ENCODE measurements around the gene CDKN2B-AS1. TPM values are rescaled to one million over a fixed set of nuclear protein-coding genes. Genes with fewer than 3 reads are reported as not detected.

CDKN2B-AS1 gene
- total and polyA plus RNA-seq, 2 of the 13 experiments (the other 11 are each of a cell fraction or from before 2014, with no cell fraction given): 0.64 to 2.3 TPM

- Histone ChIP-seq H3K27ac (ENCODE audit: extremely low read length, insufficient read depth, low read length) (no peak overlapping the region), H3K9me3 (ENCODE audit: low read length) (no peaks in the 10 kb centered on the region), H3K79me2 (ENCODE audit: insufficient read depth, low read length) (no peaks in the 10 kb centered on the region), H3K4me3 (replicated peaks in 1 of 3; ENCODE audit: insufficient read depth in 1 of 3, low read depth in 2 of 3, low read length in 3 of 3) (no peak overlapping the region), H3K27me3 (ENCODE audit: control insufficient read depth in 1 of 2, insufficient read depth in 2 of 2, low read length in 2 of 2) (no peaks in the 10 kb centered on the region), H3K9ac (ENCODE audit: insufficient read depth, low read depth, low read length) (no peak overlapping the region), H3K36me3 (replicated peaks in 1 of 2; ENCODE audit: control insufficient read depth in 1 of 2, insufficient read depth in 2 of 2, low read length in 2 of 2) (no peaks in the 10 kb centered on the region), H3K4me2 (ENCODE audit: low read depth, low read length) (no peak overlapping the region), H4K20me1 (ENCODE audit: insufficient read depth, low read length) (no peaks in the 10 kb centered on the region), H3K4me1 (ENCODE audit: insufficient read depth, low read length) (peaks cover 19% of the 10 kb centered on the region), H2AFZ (ENCODE audit: low read length) (no peak overlapping the region)
- intact Hi-C loops (cut with micrococcal nuclease; ENCODE audit: unreplicated experiment): no loop called here
- DNase-seq (ENCODE audit: low spot score) (no peak), FAIRE-seq (no peak), ATAC-seq (peak; percentile 25; the same call in 1 of the 3 replicates)
- CTCF ChIA-PET (ENCODE audit: low intra/inter-chr PET ratio, low total read pairs): no interaction called here
- in situ Hi-C loops (cut with HindIII; ENCODE audit: extremely low pct_ligation_motif_present, low pct_unique_long_range_greater_than_20kb): loop anchor here (10.0 kb wide), 1 partner anchor 298 kb away; no protein-coding TSS in a partner anchor
- POLR2A ChIA-PET: no interaction called here
- WGBS (ENCODE audit: low lambda C conversion rate): 14% methylated on average over 12 of the region's 12 CpGs
- BruUV-seq (replicated peaks): no TSS peak
- TF ChIP-seq KAT8 (CRISPR knock-in tag; IDR thresholded peaks at IDR 0.05) (no peak), ZNF335 (CRISPR knock-in tag; IDR thresholded peaks at IDR 0.05) (no peak), NR2F6 (IDR thresholded peaks at IDR 0.05) (no peak), NR2F6 (CRISPR knock-in tag; IDR thresholded peaks at IDR 0.05) (no peak), HNF4A (CRISPR knock-in tag; IDR thresholded peaks at IDR 0.05) (peak; percentile 21; the same call in 1 of the 2 replicates), ZNF878 (CRISPR knock-in tag; IDR thresholded peaks at IDR 0.05) (no peak), SCMH1 (CRISPR knock-in tag; IDR thresholded peaks at IDR 0.05; ENCODE audit: borderline replicate concordance) (no peak), SPEN (CRISPR knock-in tag; IDR thresholded peaks at IDR 0.05; ENCODE audit: low read depth) (no peak), FOXA1 (IDR thresholded peaks at IDR 0.05) (no peak), FOXA1 (CRISPR knock-in tag; IDR thresholded peaks at IDR 0.05) (no peak), BATF2 (CRISPR knock-in tag; IDR thresholded peaks at IDR 0.05) (no peak), NAIF1 (CRISPR knock-in tag; IDR thresholded peaks at IDR 0.05; ENCODE audit: borderline replicate concordance) (no peak), SMARCE1 (IDR thresholded peaks at IDR 0.05; ENCODE audit: borderline replicate concordance) (no peak), GATAD2A (CRISPR knock-in tag; IDR thresholded peaks at IDR 0.05) (peak; percentile 27; the same call in 1 of the 2 replicates), CENPX (CRISPR knock-in tag; IDR thresholded peaks at IDR 0.05) (no peak), ZNF703 (CRISPR knock-in tag; IDR thresholded peaks at IDR 0.05; ENCODE audit: borderline replicate concordance) (no peak), ZNF687 (CRISPR knock-in tag; IDR thresholded peaks at IDR 0.05) (no peak)
- TF ChIP-seq, protein P1, sequence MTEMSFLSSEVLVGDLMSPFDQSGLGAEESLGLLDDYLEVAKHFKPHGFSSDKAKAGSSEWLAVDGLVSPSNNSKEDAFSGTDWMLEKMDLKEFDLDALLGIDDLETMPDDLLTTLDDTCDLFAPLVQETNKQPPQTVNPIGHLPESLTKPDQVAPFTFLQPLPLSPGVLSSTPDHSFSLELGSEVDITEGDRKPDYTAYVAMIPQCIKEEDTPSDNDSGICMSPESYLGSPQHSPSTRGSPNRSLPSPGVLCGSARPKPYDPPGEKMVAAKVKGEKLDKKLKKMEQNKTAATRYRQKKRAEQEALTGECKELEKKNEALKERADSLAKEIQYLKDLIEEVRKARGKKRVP (CRISPR knock-in tag; IDR thresholded peaks at IDR 0.05): 0 out of 4 replicates have a peak, but pooled peaks of 1 of the 2 experiments have one; percentile 30
Measured at GRCh38 chr9:22112870-22113821, 118.6 kb downstream of the CDKN2B-AS1 start.

Data from HepG2 (cell line).